Esophagus squamous epithelium (tissue), 4 donors: ENCODE data around the gene HMCN1.

Source experiments
- POLR2A ChIP-seq, 4 donors: fragments of 450-650 bp; IDR thresholded peaks; one replicate each; pipeline ENCODE4 v1.6.1; 2017; ENCODE audit warnings: antibody characterized with exemption in 4 of 4, mild to moderate bottlenecking in 4 of 4, moderate library complexity in 3 of 4
- TF ChIP-seq, protein P1 (sequence below), 6 experiments: fragments of 450-650 bp in 4 of 6; fragments of 200-600 bp in 2 of 6; sonication (generic) in 2 of 6; IDR thresholded peaks; one replicate each; pipeline ENCODE4 v1.5.1; 2016 to 2019; ENCODE audit warnings: antibody characterized with exemption in 6 of 6, mild to moderate bottlenecking in 4 of 6, moderate library complexity in 4 of 6

- TF ChIP-seq POLR2A (IDR thresholded peaks at IDR 0.05), result no peak
- TF ChIP-seq, protein P1, sequence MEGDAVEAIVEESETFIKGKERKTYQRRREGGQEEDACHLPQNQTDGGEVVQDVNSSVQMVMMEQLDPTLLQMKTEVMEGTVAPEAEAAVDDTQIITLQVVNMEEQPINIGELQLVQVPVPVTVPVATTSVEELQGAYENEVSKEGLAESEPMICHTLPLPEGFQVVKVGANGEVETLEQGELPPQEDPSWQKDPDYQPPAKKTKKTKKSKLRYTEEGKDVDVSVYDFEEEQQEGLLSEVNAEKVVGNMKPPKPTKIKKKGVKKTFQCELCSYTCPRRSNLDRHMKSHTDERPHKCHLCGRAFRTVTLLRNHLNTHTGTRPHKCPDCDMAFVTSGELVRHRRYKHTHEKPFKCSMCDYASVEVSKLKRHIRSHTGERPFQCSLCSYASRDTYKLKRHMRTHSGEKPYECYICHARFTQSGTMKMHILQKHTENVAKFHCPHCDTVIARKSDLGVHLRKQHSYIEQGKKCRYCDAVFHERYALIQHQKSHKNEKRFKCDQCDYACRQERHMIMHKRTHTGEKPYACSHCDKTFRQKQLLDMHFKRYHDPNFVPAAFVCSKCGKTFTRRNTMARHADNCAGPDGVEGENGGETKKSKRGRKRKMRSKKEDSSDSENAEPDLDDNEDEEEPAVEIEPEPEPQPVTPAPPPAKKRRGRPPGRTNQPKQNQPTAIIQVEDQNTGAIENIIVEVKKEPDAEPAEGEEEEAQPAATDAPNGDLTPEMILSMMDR (IDR thresholded peaks at IDR 0.05), result no peak
Measured at GRCh38 chr1:185912504-185912903, 178.3 kb downstream of the HMCN1 start.
